Hepatocyte (in vitro differentiated cells): Measurements from ENCODE around the gene GDA.

Source experiments
- EZH2phosphoT487 ChIP-seq: fragments of 200-600 bp; sonication (generic); IDR thresholded peaks from one replicate; pipeline ENCODE4 v1.6.1; 2018; ENCODE audit warnings: antibody characterized with exemption, mild to moderate bottlenecking, low read depth, moderate library complexity; ENCODE audit not compliant: unreplicated experiment, severe bottlenecking
- TF ChIP-seq, protein P1 (sequence below): fragments of 200-600 bp; sonication (generic); IDR thresholded peaks from 2 replicates; pipeline ENCODE4 v1.5.1; 2016; ENCODE audit warnings: antibody characterized with exemption, mild to moderate bottlenecking; ENCODE audit not compliant: poor library complexity

DNA sequence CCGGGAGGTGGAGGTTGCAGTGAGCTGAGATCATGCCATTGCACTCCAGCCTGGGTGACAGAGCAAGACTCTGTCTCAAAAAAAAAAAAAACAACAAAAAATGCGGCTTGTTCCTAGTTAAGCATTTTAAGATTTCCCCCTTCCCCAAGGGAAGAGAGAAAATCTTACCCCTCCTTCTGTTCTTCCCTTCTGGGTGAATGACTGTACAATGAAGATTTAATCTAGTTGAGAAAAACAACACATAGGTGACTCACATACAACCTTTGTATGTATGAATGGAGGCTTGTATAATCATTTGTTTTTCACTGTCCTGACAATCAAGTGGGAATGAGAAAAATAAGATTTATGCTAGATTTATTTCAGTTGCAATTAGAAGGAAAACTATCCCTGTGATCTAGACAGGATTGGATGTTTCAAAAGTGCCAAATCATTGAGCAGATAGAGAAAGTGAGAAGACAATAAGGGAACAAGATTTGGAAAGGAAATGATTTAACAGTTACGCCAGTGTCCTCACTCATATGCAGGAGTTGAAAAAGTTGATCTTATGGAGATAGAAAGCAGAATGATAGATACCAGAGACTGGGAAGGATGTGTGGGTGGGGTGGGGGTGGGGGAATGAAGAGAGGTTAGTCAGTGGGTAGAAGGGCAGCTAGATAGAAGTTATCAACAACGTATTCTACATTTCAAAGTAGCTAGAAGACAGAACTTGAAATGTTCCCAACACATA lies 16.7 kb downstream of the GDA start:
- TF ChIP-seq, protein P1, sequence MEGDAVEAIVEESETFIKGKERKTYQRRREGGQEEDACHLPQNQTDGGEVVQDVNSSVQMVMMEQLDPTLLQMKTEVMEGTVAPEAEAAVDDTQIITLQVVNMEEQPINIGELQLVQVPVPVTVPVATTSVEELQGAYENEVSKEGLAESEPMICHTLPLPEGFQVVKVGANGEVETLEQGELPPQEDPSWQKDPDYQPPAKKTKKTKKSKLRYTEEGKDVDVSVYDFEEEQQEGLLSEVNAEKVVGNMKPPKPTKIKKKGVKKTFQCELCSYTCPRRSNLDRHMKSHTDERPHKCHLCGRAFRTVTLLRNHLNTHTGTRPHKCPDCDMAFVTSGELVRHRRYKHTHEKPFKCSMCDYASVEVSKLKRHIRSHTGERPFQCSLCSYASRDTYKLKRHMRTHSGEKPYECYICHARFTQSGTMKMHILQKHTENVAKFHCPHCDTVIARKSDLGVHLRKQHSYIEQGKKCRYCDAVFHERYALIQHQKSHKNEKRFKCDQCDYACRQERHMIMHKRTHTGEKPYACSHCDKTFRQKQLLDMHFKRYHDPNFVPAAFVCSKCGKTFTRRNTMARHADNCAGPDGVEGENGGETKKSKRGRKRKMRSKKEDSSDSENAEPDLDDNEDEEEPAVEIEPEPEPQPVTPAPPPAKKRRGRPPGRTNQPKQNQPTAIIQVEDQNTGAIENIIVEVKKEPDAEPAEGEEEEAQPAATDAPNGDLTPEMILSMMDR: no peak
- TF ChIP-seq EZH2phosphoT487: no peak
